ENCODE measurements around the gene MNAT1. TPM values are rescaled to one million over a fixed set of nuclear protein-coding genes. Genes with fewer than 3 reads are reported as not detected.

MNAT1 gene
- total and polyA plus RNA-seq, 3 donors from 2014 or later, result 17.3 to 39.9 (median 36.0) TPM

GRCh38 chr14:60753264-60754119 is 18.9 kb downstream of the MNAT1 start:
- intact Hi-C loops (cut with DNase I; ENCODE audit: low total_unique reads), result no loop called here
- Histone ChIP-seq H3K4me3 (no peak overlapping the region), H3K27ac (no peak overlapping the region), H3K36me3 (ENCODE audit: low read depth, missing control alignments) (no peaks in the 10 kb centered on the region), H3K27me3 (no peaks in the 10 kb centered on the region), H3K4me1 (no peaks in the 10 kb centered on the region), H3K9me3 (no peaks in the 10 kb centered on the region)
- DNase-seq, result no peak
- 88 to 91% methylated on average over 7 of the region's 7 CpGs for WGBS, 2 donors
- no peak for TF ChIP-seq POLR2A (IDR thresholded peaks at IDR 0.05)

DNA sequence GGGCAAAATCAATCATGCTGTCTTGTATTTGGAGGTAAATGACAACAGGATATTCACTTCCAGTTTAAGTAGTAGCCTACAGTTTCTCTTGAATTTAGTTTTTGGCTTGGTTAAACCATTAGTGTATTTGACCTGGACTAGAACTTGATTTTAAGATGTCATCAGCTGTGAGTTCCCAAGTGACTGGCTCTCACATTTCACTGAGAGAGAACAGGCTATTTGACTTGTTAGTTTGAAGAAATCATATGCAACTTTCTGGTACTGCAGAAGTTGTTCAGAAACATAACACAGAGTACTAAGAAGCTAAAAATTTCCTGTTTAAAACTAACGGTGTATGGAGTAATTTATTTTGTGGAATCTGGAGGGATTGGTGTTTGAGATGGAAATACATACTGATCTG is 22.3 kb downstream of the MNAT1 start:
- no peaks in the 10 kb centered on the region for H3K27me3 ChIP-seq
- intact Hi-C loops (cut with DNase I; ENCODE audit: low total_unique reads), result no loop called here
- no peaks in the 10 kb centered on the region for H3K36me3 ChIP-seq (ENCODE audit: low read depth, missing control alignments)
- H3K27ac ChIP-seq, result no peak overlapping the region
- H3K4me1 ChIP-seq, result no peaks in the 10 kb centered on the region
- no peaks in the 10 kb centered on the region for H3K9me3 ChIP-seq
- H3K4me3 ChIP-seq, result no peak overlapping the region
- no peak for TF ChIP-seq POLR2A (IDR thresholded peaks at IDR 0.05)
- TF ChIP-seq CTCF (IDR thresholded peaks at IDR 0.05), result no peak
- WGBS, 2 donors, result 36 to 51% methylated on average over 1 of the region's 1 CpG
- DNase-seq, result no peak

- H3K27me3 ChIP-seq, result no peaks in the 10 kb centered on the region
- no peak overlapping the region for H3K27ac ChIP-seq
- no peak overlapping the region for H3K4me3 ChIP-seq
- no peak for DNase-seq
- no peaks in the 10 kb centered on the region for H3K4me1 ChIP-seq
- intact Hi-C loops (cut with DNase I; ENCODE audit: low total_unique reads), result no loop called here
- no peaks in the 10 kb centered on the region for H3K9me3 ChIP-seq
- 79 to 89% methylated on average over 1 of the region's 1 CpG for WGBS, 2 donors
- TF ChIP-seq POLR2A (IDR thresholded peaks at IDR 0.05) (no peak), CTCF (IDR thresholded peaks at IDR 0.05) (no peak)
- no peaks in the 10 kb centered on the region for H3K36me3 ChIP-seq (ENCODE audit: low read depth, missing control alignments)
Observed at GRCh38 chr14:60757567-60758002, 23.0 kb downstream of the MNAT1 start.

DNA sequence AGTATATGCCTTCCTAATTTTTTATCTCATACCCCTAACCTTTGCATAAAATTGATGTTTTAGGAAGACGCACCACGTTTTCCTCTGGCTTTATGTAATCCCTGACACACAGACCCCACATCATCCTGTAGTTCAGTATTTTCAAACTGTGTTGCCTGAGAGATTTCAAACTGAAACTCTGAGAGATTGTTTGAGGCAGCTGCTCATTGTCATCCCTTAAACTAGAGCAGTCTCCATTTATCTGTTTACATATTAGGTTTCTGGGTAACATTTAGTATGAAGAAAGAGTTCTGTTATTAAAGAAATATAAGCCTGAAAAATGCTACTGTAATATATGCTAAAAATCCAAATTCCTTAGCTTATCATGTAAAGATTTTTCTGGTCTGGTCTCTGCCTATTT is 24.3 kb downstream of the MNAT1 start:
- Histone ChIP-seq H3K27me3 (no peaks in the 10 kb centered on the region), H3K27ac (no peak overlapping the region), H3K4me1 (no peaks in the 10 kb centered on the region), H3K9me3 (no peaks in the 10 kb centered on the region), H3K4me3 (no peak overlapping the region), H3K36me3 (ENCODE audit: low read depth, missing control alignments) (no peaks in the 10 kb centered on the region)
- TF ChIP-seq CTCF (IDR thresholded peaks at IDR 0.05), result no peak
- no peak for TF ChIP-seq POLR2A (IDR thresholded peaks at IDR 0.05)
- 57 to 69% methylated on average over 2 of the region's 2 CpGs for WGBS, 2 donors
- intact Hi-C loops (cut with DNase I; ENCODE audit: low total_unique reads), result no loop called here
- DNase-seq, result no peak

DNA sequence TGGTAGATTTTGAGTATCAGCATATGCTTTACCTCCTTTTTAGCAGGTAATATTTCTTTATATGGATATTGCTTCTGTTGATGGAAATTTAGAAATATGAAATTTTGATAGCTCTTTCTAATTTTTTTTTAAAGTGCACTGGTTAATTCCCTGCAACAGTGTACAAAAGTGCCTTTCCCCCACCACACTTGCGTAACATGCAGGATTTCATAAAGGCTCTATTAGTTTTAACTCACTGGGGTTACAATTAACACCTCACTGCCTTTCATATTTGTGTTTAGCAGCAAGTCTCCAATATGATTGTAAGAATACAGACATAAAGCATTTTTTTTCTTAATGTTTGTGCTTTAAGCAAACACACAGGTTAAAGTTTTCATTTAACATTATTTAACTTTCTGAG is 25.6 kb downstream of the MNAT1 start:
- intact Hi-C loops (cut with DNase I; ENCODE audit: low total_unique reads), result no loop called here
- Histone ChIP-seq H3K4me3 (no peak overlapping the region), H3K4me1 (no peaks in the 10 kb centered on the region), H3K36me3 (ENCODE audit: low read depth, missing control alignments) (no peaks in the 10 kb centered on the region), H3K9me3 (no peaks in the 10 kb centered on the region), H3K27ac (no peak overlapping the region), H3K27me3 (no peaks in the 10 kb centered on the region)
- 95 to 97% methylated on average over 1 of the region's 1 CpG for WGBS, 2 donors
- TF ChIP-seq CTCF (IDR thresholded peaks at IDR 0.05) (no peak), POLR2A (IDR thresholded peaks at IDR 0.05) (no peak)
- DNase-seq, result no peak

Data from testis (tissue), 3 donors.